Mucosa of descending colon (tissue), 3 donors: ENCODE results near the gene C1orf115. TPM values are rescaled to one million over a fixed set of nuclear protein-coding genes. Genes with fewer than 3 reads are reported as not detected.
"Not testable (repeated sequence)": the region's sequence is repeated elsewhere in the genome, so short reads cannot be mapped to it uniquely, and the experiment has no call there.

Source experiments
- ATAC-seq: fragments of 200-7000 bp; cut with Tn5 transposase; one replicate; pipeline ENCODE4 v1.9.1; 2020; ENCODE audit warnings: mild to moderate bottlenecking, moderate library complexity
- DNase-seq, 3 donors: peaks; one replicate each; pipeline ENCODE4 v3.0.0-alpha.2; 2020
- H3K36me3 ChIP-seq: fragments of 200-600 bp; one replicate; pipeline ENCODE4 v1.8.0; 2021; ENCODE audit warnings: low read depth, mild to moderate bottlenecking
- H3K4me1 ChIP-seq: fragments of 200-600 bp; one replicate; pipeline ENCODE4 v1.8.0; 2021; ENCODE audit warnings: low read depth, mild to moderate bottlenecking
- H3K4me3 ChIP-seq: fragments of 200-600 bp; one replicate; pipeline ENCODE4 v1.8.0; 2021; ENCODE audit warnings: mild to moderate bottlenecking
- H3K9me3 ChIP-seq: fragments of 200-600 bp; one replicate; pipeline ENCODE4 v1.8.0; 2021; ENCODE audit warnings: mild to moderate bottlenecking
- CTCF ChIP-seq: fragments of 200-600 bp; IDR thresholded peaks from one replicate; pipeline ENCODE4 v1.8.0; 2022; ENCODE audit warnings: antibody characterized with exemption, mild to moderate bottlenecking
- intact Hi-C, 2 donors: fragments of 100-400 bp; cut with DNase I in 1 of 2; cut with micrococcal nuclease in 1 of 2; formaldehyde crosslinking; loops; one replicate each; pipeline versions ENCODE4 v1.11.0 to v1.11.1; 2022; cut with DNase I, micrococcal nuclease
- total RNA-seq, 3 donors: library from RNA; stranded (reverse); fragmentation: NEBNext Ultra II Directional in 2 of 3; extraction: Animal tissue kit (Norgen Biotek cat#: 25700) in 2 of 3; gene quantifications; one replicate each; pipeline versions ENCODE4 v1.2.1 to v1.2.4, GENCODE V29; 2021 to 2023
- donor health status: DM: no; HTN: no; CAD: no; lungs with moderate emphysema.
- donor health status: DM: no; HTN: no; CAD: no.
- donor health status: DM: no; HTN: yes; CAD: no.

Gene C1orf115
- total RNA-seq, 3 donors from 2014 or later, result 53.2 to 108 (median 85.2) TPM

DNA sequence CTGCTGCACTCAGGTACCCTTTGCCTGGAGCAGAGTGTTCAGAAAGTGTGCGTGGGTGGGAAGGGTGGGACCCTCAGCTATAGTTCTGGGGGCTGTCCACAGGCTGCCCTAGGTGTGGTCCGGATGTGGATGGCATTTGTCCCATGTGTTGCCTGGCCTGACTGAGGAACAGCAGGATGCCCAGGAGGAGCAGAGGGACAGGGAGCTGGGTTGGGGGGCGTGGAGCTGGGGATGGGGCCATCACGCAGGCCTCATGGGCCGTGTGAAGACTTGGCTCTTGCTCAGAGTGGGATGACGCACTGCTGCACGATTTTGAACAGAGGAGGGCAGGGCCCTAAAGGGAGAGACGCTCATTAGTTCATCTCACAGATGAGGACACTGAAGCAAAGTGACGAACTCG lies 17.0 kb downstream of the C1orf115 start:
- no peaks in the 10 kb centered on the region for H3K9me3 ChIP-seq
- H3K4me1 ChIP-seq, result peaks cover 9% of the 10 kb centered on the region
- TF ChIP-seq CTCF, result no peak
- ATAC-seq, result no peak
- no peaks in the 10 kb centered on the region for H3K36me3 ChIP-seq
- H3K4me3 ChIP-seq, result no peak overlapping the region
- DNase-seq, result no peak
- intact Hi-C loops, result no loop called here

- Histone ChIP-seq H3K36me3 (no peaks in the 10 kb centered on the region), H3K9me3 (no peaks in the 10 kb centered on the region), H3K4me3 (no peak overlapping the region), H3K4me1 (peaks cover 9% of the 10 kb centered on the region)
- ATAC-seq (no peak), DNase-seq (no peak)
- TF ChIP-seq CTCF, result no peak
- intact Hi-C loops, result no loop called here
These were observed 18.1 kb downstream of the C1orf115 start for GRCh38 chr1:220708244-220708643.

- Histone ChIP-seq H3K4me1 (peaks cover 9% of the 10 kb centered on the region), H3K36me3 (no peaks in the 10 kb centered on the region), H3K4me3 (no peak overlapping the region), H3K9me3 (no peaks in the 10 kb centered on the region)
- intact Hi-C loops, result no loop called here
- TF ChIP-seq CTCF, result no peak
- ATAC-seq (peak; percentile 91), DNase-seq (no peak)
These were observed 19.0 kb downstream of the C1orf115 start for GRCh38 chr1:220708936-220709801.

DNA sequence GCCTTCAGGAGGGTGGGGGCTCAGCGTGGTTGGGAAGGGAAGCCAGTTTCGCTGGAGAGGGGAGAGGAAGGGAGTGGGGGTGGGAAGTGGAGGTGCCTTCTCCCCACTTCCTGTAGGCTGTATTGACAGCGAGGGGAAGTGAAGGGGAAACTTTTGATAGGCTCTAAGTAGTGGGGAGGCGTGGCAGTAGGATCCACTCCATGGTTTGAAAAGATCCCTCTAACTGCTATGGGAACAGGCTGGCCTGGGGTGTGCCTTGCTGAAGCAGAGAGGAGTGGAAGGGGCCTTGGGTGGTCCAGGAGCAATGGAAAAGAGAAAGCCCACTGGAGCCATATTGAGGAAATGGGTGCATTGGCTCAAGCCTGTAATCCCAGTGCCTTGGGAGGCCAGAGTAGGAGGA lies 20.2 kb downstream of the C1orf115 start:
- no peak for TF ChIP-seq CTCF

GRCh38 chr1:220711056-220711809 lies 21.1 kb downstream of the C1orf115 start:
- ATAC-seq (no peak), DNase-seq (no peak)
- no peak for TF ChIP-seq CTCF
- Histone ChIP-seq H3K36me3 (no peaks in the 10 kb centered on the region), H3K4me3 (no peak overlapping the region), H3K4me1 (peaks cover 9% of the 10 kb centered on the region), H3K9me3 (no peaks in the 10 kb centered on the region)
- intact Hi-C loops, result no loop called here

More for the DNA sequence above, 20.2 kb downstream of the C1orf115 start:
- H3K4me1 ChIP-seq, result peaks cover 9% of the 10 kb centered on the region
- H3K9me3 ChIP-seq, result no peaks in the 10 kb centered on the region
- H3K4me3 ChIP-seq, result no peak overlapping the region
- H3K36me3 ChIP-seq, result no peaks in the 10 kb centered on the region
- intact Hi-C loops, result no loop called here
- DNase-seq, result no peak
- no peak for ATAC-seq

DNA sequence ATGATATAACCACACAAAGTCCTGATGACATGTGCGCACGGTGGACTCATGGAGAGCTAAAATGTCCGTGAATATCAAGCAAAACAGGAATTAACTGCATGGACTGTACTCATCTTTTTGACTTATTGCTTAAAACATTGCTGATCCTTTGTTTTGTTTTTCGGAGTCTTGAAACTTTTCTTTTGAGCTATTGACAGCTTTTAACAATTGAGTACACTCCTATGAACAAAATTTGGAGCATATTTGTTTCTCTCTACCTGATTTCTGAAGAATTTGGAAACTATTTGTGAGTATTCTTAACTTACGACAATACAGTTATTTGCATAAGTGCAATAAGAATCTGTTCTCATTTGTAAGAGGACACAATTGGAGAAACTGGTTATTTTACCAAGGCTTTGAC lies 25.8 kb downstream of the C1orf115 start:
- DNase-seq, H3K4me3 ChIP-seq, H3K9me3 ChIP-seq, intact Hi-C loops, H3K36me3 ChIP-seq, H3K4me1 ChIP-seq, ATAC-seq: not testable (repeated sequence)
